Panc1 (cell line): ENCODE measurements around the gene MYH3. TPM values are rescaled to one million over a fixed set of nuclear protein-coding genes. Genes with fewer than 3 reads are reported as not detected.

Experiments
- ATAC-seq: fragments of 200-7000 bp; cut with Tn5 transposase; 2 replicates; pipeline ENCODE4 v1.9.1; 2020; ENCODE audit warnings: mild to moderate bottlenecking, moderate library complexity
- BruUV-seq: library from RNA; stranded (reverse); fragments of 400-500 nt; replicated peaks from 2 replicates; lab custom pipeline; 2021; lab: Mats Ljungman, UMichigan
- CTCF ChIA-PET: fragments of 300-600 bp; sonication (Branson Sonifier 250); formaldehyde crosslinking; loops from one replicate; lab custom pipeline; 2022; ENCODE audit warnings: antibody characterized with exemption; lab: Charles Lee
- POLR2A ChIA-PET: fragments of 300-600 bp; sonication (Branson Sonifier 250); formaldehyde crosslinking; loops from one replicate; lab custom pipeline; 2022; ENCODE audit warnings: antibody characterized with exemption; lab: Charles Lee
- DNase-seq: peaks from one replicate; pipeline ENCODE4 v3.0.0-alpha.2; 2010; ENCODE audit warnings: low read depth, low spot score
- H3K27ac ChIP-seq: 2 replicates; pipeline ENCODE4 v1.5.1; 2011; ENCODE audit warnings: mild to moderate bottlenecking, low read length, inconsistent platforms
- H3K27me3 ChIP-seq: fragments of 200-500 bp; sonication (Bioruptor generic); 2 replicates; pipeline ENCODE4 v1.6.0; 2014; ENCODE audit warnings: low read length, inconsistent platforms; ENCODE audit not compliant: control insufficient read depth, insufficient read depth
- H3K36me3 ChIP-seq: fragments of 200-500 bp; sonication (Bioruptor generic); 2 replicates; pipeline ENCODE4 v1.5.1; 2014; ENCODE audit warnings: inconsistent platforms, mild to moderate bottlenecking, low read length, moderate library complexity; ENCODE audit not compliant: control insufficient read depth, insufficient read depth
- H3K4me1 ChIP-seq: 2 replicates; pipeline ENCODE4 v1.5.1; 2011; ENCODE audit warnings: inconsistent platforms, mild to moderate bottlenecking, low read length, moderate library complexity; ENCODE audit not compliant: control insufficient read depth, insufficient read depth
- H3K4me3 ChIP-seq, 2 experiments: 2 replicates each; pipeline ENCODE4 v1.5.1; 2011 to 2012; ENCODE audit warnings: low read depth in 2 of 2, low read length in 2 of 2, mild to moderate bottlenecking in 2 of 2, inconsistent platforms in 1 of 2, moderate library complexity in 1 of 2
- H3K9me3 ChIP-seq: fragments of 200-500 bp; sonication (Bioruptor generic); 2 replicates; pipeline ENCODE4 v1.5.1; 2014; ENCODE audit warnings: low read depth, mild to moderate bottlenecking, inconsistent platforms, low read length, moderate library complexity; ENCODE audit not compliant: control insufficient read depth, insufficient read depth
- CTCF ChIP-seq: fragments of 450-650 bp; IDR thresholded peaks from 2 replicates; pipeline ENCODE4 v1.5.1; 2017; ENCODE audit warnings: mild to moderate bottlenecking
- POLR2AphosphoS5 ChIP-seq: IDR thresholded peaks from 2 replicates; pipeline ENCODE4 v1.6.1; 2012; ENCODE audit warnings: mild to moderate bottlenecking, low read depth, low read length, moderate library complexity
- REST ChIP-seq, 2 experiments: IDR thresholded peaks; 2 replicates each; pipeline ENCODE4 v1.6.1; 2011 to 2012; ENCODE audit warnings: low read depth in 2 of 2, control low read depth in 1 of 2, low read length in 1 of 2, mild to moderate bottlenecking in 1 of 2, moderate library complexity in 1 of 2; ENCODE audit not compliant: insufficient read depth in 1 of 2
- SIN3A ChIP-seq: IDR thresholded peaks from 2 replicates; pipeline ENCODE4 v1.6.1; 2012; ENCODE audit warnings: low read depth, mild to moderate bottlenecking, low read length, moderate library complexity, borderline replicate concordance; ENCODE audit not compliant: insufficient read depth
- TCF7L2 ChIP-seq: IDR thresholded peaks from 2 replicates; pipeline ENCODE4 v1.6.1; 2011; ENCODE audit warnings: mild to moderate bottlenecking, low read depth, low read length, inconsistent platforms
- in situ Hi-C: cut with HindIII; loops from 2 replicates; pipeline ENCODE4 v1.10.0; 2016; ENCODE audit warnings: low sequenced_read_pairs, low pct_unique_long_range_greater_than_20kb
- intact Hi-C: fragments of 100-400 bp; cut with micrococcal nuclease; formaldehyde crosslinking; loops from one replicate; pipeline ENCODE4 v1.10.0; 2022; ENCODE audit not compliant: unreplicated experiment
- total RNA-seq: library from RNA; stranded (reverse); gene quantifications from one replicate; pipeline ENCODE4 v1.2.1, GENCODE V29; 2021; ENCODE audit not compliant: unreplicated experiment

MYH3 gene
- total RNA-seq, 1 experiment from 2014 or later = 1.6 TPM

GRCh38 chr17:10604521-10604920 is 52.6 kb downstream of the MYH3 start:
- Histone ChIP-seq H3K4me1 (no peaks in the 10 kb centered on the region), H3K27me3 (0 out of 2 replicates have a peak, but pooled peaks cover 2% of the 10 kb centered on the region), H3K9me3 (no peaks in the 10 kb centered on the region), H3K27ac (no peak overlapping the region), H3K36me3 (no peaks in the 10 kb centered on the region), H3K4me3 (no peak overlapping the region)
- in situ Hi-C loops (no loop called here), intact Hi-C loops (no loop called here)
- ChIA-PET CTCF (no interaction called here), POLR2A (no interaction called here)
- no peak for ATAC-seq
- BruUV-seq = no TSS peak
- no peak for DNase-seq
- no peak for TF ChIP-seq CTCF
- no peak for TF ChIP-seq POLR2AphosphoS5

- intact Hi-C loops = no loop called here
- no TSS peak for BruUV-seq
- Histone ChIP-seq H3K4me1 (no peaks in the 10 kb centered on the region), H3K4me3 (no peak overlapping the region), H3K9me3 (no peaks in the 10 kb centered on the region), H3K27me3 (0 out of 2 replicates have a peak, but pooled peaks cover 2% of the 10 kb centered on the region), H3K27ac (no peak overlapping the region), H3K36me3 (no peaks in the 10 kb centered on the region)
- ATAC-seq (no peak), DNase-seq (no peak)
- ChIA-PET POLR2A (no interaction called here), CTCF (no interaction called here)
- TF ChIP-seq TCF7L2 (no peak), CTCF (no peak), REST (IDR thresholded peaks at IDR 0.05; ENCODE audit: insufficient read depth in 1 of 2, low read depth in 2 of 2, low read length in 1 of 2) (no peak), SIN3A (no peak), POLR2AphosphoS5 (no peak)
- in situ Hi-C loops = no loop called here
Measured at GRCh38 chr17:10603931-10604330, 53.2 kb downstream of the MYH3 start.
